ENCODE results near the gene WDR18.

The WDR18 gene

GRCh38 chr19:945401-946252, 38.5 kb upstream of the WDR18 start:
- H3K27ac Mint-ChIP-seq = no peak overlapping the region
- H3K27me3 Mint-ChIP-seq = no peaks in the 10 kb centered on the region
- no peaks in the 10 kb centered on the region for H3K36me3 Mint-ChIP-seq
- H3K4me3 Mint-ChIP-seq = no peak overlapping the region
- H3K4me1 Mint-ChIP-seq = peaks cover 7% of the 10 kb centered on the region
- H3K9me3 Mint-ChIP-seq = no peaks in the 10 kb centered on the region

GRCh38 chr19:947090-947706, 36.9 kb upstream of the WDR18 start:
- Mint-ChIP-seq H3K27me3 (no peaks in the 10 kb centered on the region), H3K4me3 (no peak overlapping the region), H3K36me3 (no peaks in the 10 kb centered on the region), H3K4me1 (no peaks in the 10 kb centered on the region), H3K9me3 (no peaks in the 10 kb centered on the region), H3K27ac (no peak overlapping the region)

GRCh38 chr19:947707-948539, 36.2 kb upstream of the WDR18 start:
- Mint-ChIP-seq H3K27ac (no peak overlapping the region), H3K4me1 (no peaks in the 10 kb centered on the region), H3K4me3 (no peak overlapping the region), H3K27me3 (no peaks in the 10 kb centered on the region), H3K36me3 (no peaks in the 10 kb centered on the region), H3K9me3 (no peaks in the 10 kb centered on the region)

- no peak overlapping the region for H3K27ac Mint-ChIP-seq
- no peaks in the 10 kb centered on the region for H3K27me3 Mint-ChIP-seq
- H3K4me3 Mint-ChIP-seq = no peak overlapping the region
- H3K36me3 Mint-ChIP-seq = no peaks in the 10 kb centered on the region
- no peaks in the 10 kb centered on the region for H3K9me3 Mint-ChIP-seq
- H3K4me1 Mint-ChIP-seq = peaks cover 7% of the 10 kb centered on the region
These were observed 35.2 kb upstream of the WDR18 start for GRCh38 chr19:948842-949496.

- Mint-ChIP-seq H3K4me1 (peaks cover 7% of the 10 kb centered on the region), H3K4me3 (no peak overlapping the region), H3K27ac (no peak overlapping the region), H3K36me3 (no peaks in the 10 kb centered on the region), H3K27me3 (no peaks in the 10 kb centered on the region), H3K9me3 (no peaks in the 10 kb centered on the region)
These were observed 33.6 kb upstream of the WDR18 start for GRCh38 chr19:950352-951066.

GRCh38 chr19:952049-952679, 32.0 kb upstream of the WDR18 start:
- Mint-ChIP-seq H3K4me3 (no peak overlapping the region), H3K9me3 (no peaks in the 10 kb centered on the region), H3K4me1 (peaks cover 7% of the 10 kb centered on the region), H3K27ac (no peak overlapping the region), H3K27me3 (no peaks in the 10 kb centered on the region), H3K36me3 (no peaks in the 10 kb centered on the region)

GRCh38 chr19:952680-953444, 31.3 kb upstream of the WDR18 start:
- H3K4me1 Mint-ChIP-seq = peaks cover 7% of the 10 kb centered on the region
- H3K4me3 Mint-ChIP-seq = no peak overlapping the region
- H3K36me3 Mint-ChIP-seq = no peaks in the 10 kb centered on the region
- no peaks in the 10 kb centered on the region for H3K9me3 Mint-ChIP-seq
- H3K27me3 Mint-ChIP-seq = no peaks in the 10 kb centered on the region
- H3K27ac Mint-ChIP-seq = no peak overlapping the region

GRCh38 chr19:953445-954271, 30.5 kb upstream of the WDR18 start:
- no peak overlapping the region for H3K27ac Mint-ChIP-seq

GRCh38 chr19:954272-954671, 29.9 kb upstream of the WDR18 start:
- Mint-ChIP-seq H3K9me3 (no peaks in the 10 kb centered on the region), H3K27ac (no peak overlapping the region), H3K4me1 (peaks cover 11% of the 10 kb centered on the region), H3K4me3 (no peak overlapping the region), H3K27me3 (no peaks in the 10 kb centered on the region), H3K36me3 (no peaks in the 10 kb centered on the region)

More at GRCh38 chr19:953445-954271, 30.5 kb upstream of the WDR18 start:
- Mint-ChIP-seq H3K4me1 (peaks cover 7% of the 10 kb centered on the region), H3K9me3 (no peaks in the 10 kb centered on the region), H3K27me3 (no peaks in the 10 kb centered on the region), H3K4me3 (no peak overlapping the region), H3K36me3 (no peaks in the 10 kb centered on the region)

GRCh38 chr19:954672-955494, 29.3 kb upstream of the WDR18 start:
- no peak overlapping the region for H3K27ac Mint-ChIP-seq
- H3K27me3 Mint-ChIP-seq = no peaks in the 10 kb centered on the region
- H3K36me3 Mint-ChIP-seq = no peaks in the 10 kb centered on the region
- no peak overlapping the region for H3K4me3 Mint-ChIP-seq
- H3K4me1 Mint-ChIP-seq = peaks cover 11% of the 10 kb centered on the region
- H3K9me3 Mint-ChIP-seq = no peaks in the 10 kb centered on the region

- H3K27me3 Mint-ChIP-seq = no peaks in the 10 kb centered on the region
- H3K27ac Mint-ChIP-seq = no peak overlapping the region
- no peaks in the 10 kb centered on the region for H3K9me3 Mint-ChIP-seq
- no peak overlapping the region for H3K4me3 Mint-ChIP-seq
- H3K4me1 Mint-ChIP-seq = peaks cover 11% of the 10 kb centered on the region
- H3K36me3 Mint-ChIP-seq = no peaks in the 10 kb centered on the region
These were observed 28.1 kb upstream of the WDR18 start for GRCh38 chr19:955803-956765.
